VCaP (cell line): Measurements from ENCODE around the gene CTNNBL1.

Experiments
- H3K27ac ChIP-seq: fragments of 450-650 bp; 2 replicates; pipeline ENCODE4 v1.5.1; 2017
- CTCF ChIP-seq: fragments of 450-650 bp; conservative IDR thresholded peaks from 2 replicates; pipeline ENCODE4 v1.5.1; 2017; ENCODE audit warnings: mild to moderate bottlenecking, moderate library complexity

Gene CTNNBL1

DNA sequence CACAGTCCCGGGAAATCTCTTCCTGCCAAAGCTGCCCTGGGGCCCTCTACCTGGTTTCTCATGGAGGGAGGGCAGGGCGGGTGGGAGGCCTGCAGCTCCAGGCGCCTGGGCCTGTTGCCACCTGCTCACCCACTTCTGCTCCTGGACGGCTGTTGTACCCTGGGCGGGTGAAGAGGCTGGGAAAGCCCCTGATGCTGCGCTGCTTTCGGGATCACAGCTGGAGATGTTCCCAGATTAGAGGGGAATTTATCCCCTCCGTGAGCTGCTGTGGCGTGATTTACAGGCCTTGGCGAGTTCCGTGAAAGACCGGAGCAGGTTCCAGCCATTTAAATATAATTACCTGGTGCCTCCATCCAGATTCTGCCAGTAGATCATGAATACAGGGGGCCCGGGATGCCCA, 196.8 kb downstream of the CTNNBL1 start:
- H3K27ac ChIP-seq = peak overlapping the region; percentile 69; the same call in 1 of the 2 replicates
- no peak for TF ChIP-seq CTCF

- TF ChIP-seq CTCF = no peak
- H3K27ac ChIP-seq = peak overlapping the region; percentile 69
These were observed 198.2 kb downstream of the CTNNBL1 start for GRCh38 chr20:37892001-37892400.

GRCh38 chr20:37893566-37894241, 199.9 kb downstream of the CTNNBL1 start:
- no peak for TF ChIP-seq CTCF

DNA sequence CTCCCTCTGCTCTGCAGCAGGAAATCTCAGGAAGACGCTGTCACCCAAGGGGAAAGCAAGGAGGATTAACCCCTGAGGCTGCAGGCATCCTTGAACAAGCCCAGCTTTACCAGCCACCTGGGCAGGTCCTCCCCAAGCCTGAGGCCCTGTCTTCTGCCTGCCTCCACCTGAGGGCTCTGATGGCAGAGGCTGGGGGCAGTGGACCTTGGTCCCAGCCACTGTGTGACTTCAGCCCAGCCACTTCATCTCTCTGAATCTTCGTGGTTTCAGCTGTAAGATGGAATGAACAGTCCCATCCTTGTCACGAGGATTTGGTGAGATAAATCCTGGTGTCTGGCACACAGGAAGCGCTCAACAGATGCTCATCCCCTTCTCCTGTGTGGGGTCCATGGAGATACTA, 200.6 kb downstream of the CTNNBL1 start:
- no peak for TF ChIP-seq CTCF
- H3K27ac ChIP-seq = no peak overlapping the region

More at GRCh38 chr20:37893566-37894241, 199.9 kb downstream of the CTNNBL1 start:
- H3K27ac ChIP-seq = no peak overlapping the region

DNA sequence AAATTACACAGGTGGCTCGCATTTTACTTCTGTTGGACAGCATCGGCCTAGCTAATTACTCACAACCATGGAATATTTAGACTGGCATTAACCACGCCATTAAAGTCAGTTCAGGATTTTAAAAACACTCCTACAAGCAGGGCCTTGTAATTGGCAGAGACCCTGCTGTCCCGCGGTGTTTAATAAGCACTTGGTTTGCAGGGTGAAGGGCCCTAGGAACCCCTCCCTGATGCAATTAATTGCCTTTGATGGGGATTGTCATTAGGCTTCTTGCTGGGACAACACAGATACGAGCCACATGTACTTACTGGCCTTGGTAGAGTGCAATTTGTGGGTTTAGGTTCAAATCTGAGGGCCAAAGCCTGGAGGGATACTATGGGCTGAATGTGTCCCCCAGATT, 201.3 kb downstream of the CTNNBL1 start:
- no peak for TF ChIP-seq CTCF
- no peak overlapping the region for H3K27ac ChIP-seq

GRCh38 chr20:37896932-37897548, 203.2 kb downstream of the CTNNBL1 start:
- peak; percentile 38 for TF ChIP-seq CTCF
- H3K27ac ChIP-seq = no peak overlapping the region

GRCh38 chr20:37898233-37899104, 204.6 kb downstream of the CTNNBL1 start:
- no peak for TF ChIP-seq CTCF

More at GRCh38 chr20:37898233-37899104, 204.6 kb downstream of the CTNNBL1 start:
- H3K27ac ChIP-seq = peak overlapping the region; percentile 57
